DOHH2 (cell line): ENCODE results near the gene SLC16A6.
"Not testable (repeated sequence)": the region's sequence is repeated elsewhere in the genome, so short reads cannot be mapped to it uniquely, and the experiment has no call there.

ENCODE experiments used
- H3F3A ChIP-seq: fragments of 200-600 bp; sonication (generic), shearing (Covaris generic); 2 replicates; pipeline ENCODE4 v1.6.0; 2016; ENCODE audit warnings: antibody characterized with exemption, mild to moderate bottlenecking; ENCODE audit not compliant: control insufficient read depth, insufficient read depth
- H3K27ac ChIP-seq: fragments of 200-600 bp; sonication (generic); 2 replicates; pipeline ENCODE4 v1.5.1; 2014; ENCODE audit warnings: low read depth, mild to moderate bottlenecking, low read length, moderate library complexity
- H3K27me3 ChIP-seq: fragments of 200-600 bp; sonication (generic); 2 replicates; pipeline ENCODE4 v1.6.1; 2014; ENCODE audit warnings: mild to moderate bottlenecking, low read length, mixed read lengths; ENCODE audit not compliant: control insufficient read depth
- H3K36me3 ChIP-seq: fragments of 200-600 bp; sonication (generic); 2 replicates; pipeline ENCODE4 v1.6.1; 2014; ENCODE audit warnings: mild to moderate bottlenecking, low read length, moderate library complexity, mixed read lengths; ENCODE audit not compliant: control insufficient read depth
- H3K4me1 ChIP-seq: fragments of 200-600 bp; sonication (generic); 2 replicates; pipeline ENCODE4 v1.6.1; 2014; ENCODE audit warnings: mild to moderate bottlenecking, low read length, mixed read lengths; ENCODE audit not compliant: control insufficient read depth
- H3K4me2 ChIP-seq: fragments of 200-600 bp; sonication (generic); 2 replicates; pipeline ENCODE4 v1.6.0; 2014; ENCODE audit warnings: mild to moderate bottlenecking, low read length, moderate library complexity
- H3K4me3 ChIP-seq: fragments of 200-600 bp; sonication (generic); 2 replicates; pipeline ENCODE4 v1.5.1; 2014; ENCODE audit warnings: mild to moderate bottlenecking, low read length, mixed read lengths
- H3K79me2 ChIP-seq: fragments of 200-600 bp; sonication (generic); 2 replicates; pipeline ENCODE4 v1.6.1; 2014; ENCODE audit warnings: mild to moderate bottlenecking, low read length, mixed read lengths; ENCODE audit not compliant: control insufficient read depth
- H3K9me2 ChIP-seq: fragments of 200-600 bp; sonication (generic); replicated peaks from 2 replicates; pipeline ENCODE4 v1.6.1; 2014; ENCODE audit warnings: mild to moderate bottlenecking, low read length, mixed read lengths; ENCODE audit not compliant: control insufficient read depth
- H3K9me3 ChIP-seq: fragments of 200-600 bp; sonication (generic); 2 replicates; pipeline ENCODE4 v1.6.1; 2014; ENCODE audit warnings: antibody characterized with exemption, low read length, mixed read lengths; ENCODE audit not compliant: control insufficient read depth, insufficient read depth
- H4K20me1 ChIP-seq: fragments of 200-600 bp; sonication (generic); 2 replicates; pipeline ENCODE4 v1.6.0; 2014; ENCODE audit warnings: low read depth, mild to moderate bottlenecking, antibody characterized with exemption, low read length, moderate library complexity; ENCODE audit not compliant: control insufficient read depth, insufficient read depth
- EZH2phosphoT487 ChIP-seq: fragments of 200-600 bp; sonication (generic); IDR thresholded peaks from 2 replicates; pipeline ENCODE4 v1.6.1; 2017; ENCODE audit warnings: borderline replicate concordance, mild to moderate bottlenecking, antibody characterized with exemption, low read length, moderate library complexity, mixed read lengths
- TF ChIP-seq, protein P1 (sequence below): fragments of 200-600 bp; sonication (generic); IDR thresholded peaks from one replicate; pipeline ENCODE4 v1.5.1; 2014; ENCODE audit warnings: antibody characterized with exemption, mild to moderate bottlenecking, low read depth, low read length; ENCODE audit not compliant: poor library complexity, severe bottlenecking

The SLC16A6 gene

DNA sequence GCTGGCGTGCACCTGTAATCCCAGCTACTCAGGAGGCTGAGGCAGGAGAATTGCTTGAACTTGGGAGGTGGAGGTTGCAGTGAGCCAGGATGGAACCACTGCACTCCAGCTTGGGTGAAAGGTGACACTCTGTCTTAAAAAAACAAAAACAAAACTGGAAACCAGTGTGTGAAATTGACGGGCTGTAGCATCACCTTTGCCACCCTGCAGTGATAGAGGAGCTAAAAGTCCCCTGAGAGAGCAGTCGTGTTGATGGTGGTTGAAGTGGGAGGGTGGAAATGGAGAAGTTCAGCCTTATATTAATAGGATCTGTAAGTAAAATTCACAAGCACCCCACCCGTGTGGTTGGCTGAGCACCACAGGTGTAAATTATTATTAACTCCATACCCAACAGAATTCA, 65.9 kb downstream of the SLC16A6 start:
- peaks cover 36% of the 10 kb centered on the region for H3K36me3 ChIP-seq
- H3K27me3 ChIP-seq, H4K20me1 ChIP-seq, H3K9me3 ChIP-seq, H3K9me2 ChIP-seq: not testable (repeated sequence)
- peak overlapping the region; percentile 96 for H3K27ac ChIP-seq
- peaks cover 84% of the 10 kb centered on the region for H3K79me2 ChIP-seq
- peak overlapping the region; percentile 80 for H3K4me2 ChIP-seq
- H3K4me3 ChIP-seq, result peak overlapping the region; percentile 73
- peaks cover 40% of the 10 kb centered on the region for H3F3A ChIP-seq
- peaks cover 96% of the 10 kb centered on the region for H3K4me1 ChIP-seq

DNA sequence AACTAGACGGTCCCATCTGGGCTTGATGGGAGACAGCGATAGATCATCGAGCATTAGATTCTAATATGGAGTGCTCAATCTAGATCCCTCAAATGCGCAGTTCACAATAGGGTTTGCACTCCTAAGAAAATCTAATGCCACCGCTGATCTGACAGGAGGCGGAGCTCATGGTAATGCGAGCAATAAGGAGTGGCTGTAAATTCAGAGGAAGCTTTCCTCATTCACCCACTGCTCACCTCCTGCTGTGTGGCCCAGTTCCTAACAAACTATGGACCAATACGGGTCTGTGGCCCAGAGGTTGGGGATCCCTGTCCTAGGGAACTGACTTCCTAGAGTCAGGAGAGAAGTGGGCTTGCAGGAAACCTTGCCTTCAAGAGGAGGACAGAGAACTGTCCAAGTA, 68.3 kb downstream of the SLC16A6 start:
- Histone ChIP-seq H4K20me1 (no peaks in the 10 kb centered on the region), H3K4me1 (peaks cover 98% of the 10 kb centered on the region), H3K27ac (peak overlapping the region; percentile 96), H3K9me3 (no peaks in the 10 kb centered on the region), H3K4me2 (peak overlapping the region; percentile 90), H3K9me2 (no peaks in the 10 kb centered on the region), H3K4me3 (peak overlapping the region; percentile 75), H3F3A (peaks cover 44% of the 10 kb centered on the region), H3K36me3 (peaks cover 38% of the 10 kb centered on the region), H3K27me3 (no peaks in the 10 kb centered on the region), H3K79me2 (peaks cover 86% of the 10 kb centered on the region)
- no peak for TF ChIP-seq EZH2phosphoT487
- TF ChIP-seq, protein P1, sequence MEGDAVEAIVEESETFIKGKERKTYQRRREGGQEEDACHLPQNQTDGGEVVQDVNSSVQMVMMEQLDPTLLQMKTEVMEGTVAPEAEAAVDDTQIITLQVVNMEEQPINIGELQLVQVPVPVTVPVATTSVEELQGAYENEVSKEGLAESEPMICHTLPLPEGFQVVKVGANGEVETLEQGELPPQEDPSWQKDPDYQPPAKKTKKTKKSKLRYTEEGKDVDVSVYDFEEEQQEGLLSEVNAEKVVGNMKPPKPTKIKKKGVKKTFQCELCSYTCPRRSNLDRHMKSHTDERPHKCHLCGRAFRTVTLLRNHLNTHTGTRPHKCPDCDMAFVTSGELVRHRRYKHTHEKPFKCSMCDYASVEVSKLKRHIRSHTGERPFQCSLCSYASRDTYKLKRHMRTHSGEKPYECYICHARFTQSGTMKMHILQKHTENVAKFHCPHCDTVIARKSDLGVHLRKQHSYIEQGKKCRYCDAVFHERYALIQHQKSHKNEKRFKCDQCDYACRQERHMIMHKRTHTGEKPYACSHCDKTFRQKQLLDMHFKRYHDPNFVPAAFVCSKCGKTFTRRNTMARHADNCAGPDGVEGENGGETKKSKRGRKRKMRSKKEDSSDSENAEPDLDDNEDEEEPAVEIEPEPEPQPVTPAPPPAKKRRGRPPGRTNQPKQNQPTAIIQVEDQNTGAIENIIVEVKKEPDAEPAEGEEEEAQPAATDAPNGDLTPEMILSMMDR, result no peak

DNA sequence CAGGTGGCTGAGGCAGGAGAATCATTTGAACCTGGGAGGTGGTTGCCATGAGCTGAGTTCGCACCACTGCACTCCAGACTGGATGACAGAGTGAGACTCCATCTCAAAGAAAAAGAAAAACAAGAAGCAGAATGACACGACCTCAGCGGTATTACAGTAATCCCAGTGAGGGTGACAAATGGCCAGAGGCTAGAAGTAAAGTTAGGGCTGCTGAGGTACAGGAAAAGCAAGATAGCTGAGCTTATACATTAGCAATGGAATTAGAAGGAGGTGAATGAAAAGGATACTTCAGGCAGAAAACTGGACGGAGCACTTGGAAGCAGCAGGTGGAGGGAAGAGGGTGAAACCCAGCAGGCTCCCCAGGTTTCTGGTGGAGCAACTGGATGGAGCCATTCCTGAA, 69.1 kb downstream of the SLC16A6 start:
- TF ChIP-seq, protein P1, result no peak
- no peak for TF ChIP-seq EZH2phosphoT487
- no peaks in the 10 kb centered on the region for H3K9me2 ChIP-seq
- peaks cover 38% of the 10 kb centered on the region for H3K36me3 ChIP-seq
- H4K20me1 ChIP-seq, result no peaks in the 10 kb centered on the region
- peak overlapping the region; percentile 75 for H3K4me3 ChIP-seq
- H3K9me3 ChIP-seq, result no peaks in the 10 kb centered on the region
- peaks cover 49% of the 10 kb centered on the region for H3F3A ChIP-seq
- peak overlapping the region; percentile 90 for H3K4me2 ChIP-seq
- H3K79me2 ChIP-seq, result peaks cover 85% of the 10 kb centered on the region
- peaks cover 98% of the 10 kb centered on the region for H3K4me1 ChIP-seq
- H3K27ac ChIP-seq, result peak overlapping the region; percentile 96
- H3K27me3 ChIP-seq, result no peaks in the 10 kb centered on the region

DNA sequence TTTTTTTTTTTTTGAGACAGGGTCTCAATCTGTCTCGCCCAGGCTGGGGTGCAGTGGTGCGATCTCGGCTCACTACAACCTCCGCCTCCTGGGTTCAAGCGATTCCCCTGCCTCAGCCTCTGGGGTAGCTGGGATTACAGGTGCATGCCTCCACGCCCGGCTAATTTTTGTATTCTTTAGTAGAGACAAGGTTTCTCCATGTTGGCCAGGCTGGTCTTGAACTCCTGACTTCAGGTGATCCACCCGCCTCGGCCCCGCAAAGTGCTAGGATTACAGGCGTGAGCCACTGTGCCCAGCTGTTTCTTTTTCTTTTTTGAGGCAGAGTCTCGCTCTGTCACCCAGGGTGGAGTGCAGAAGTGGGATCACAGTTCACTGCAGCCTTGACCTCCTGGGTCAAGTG, 70.1 kb downstream of the SLC16A6 start:
- Histone ChIP-seq H3K27ac (peak overlapping the region; percentile 96), H3K4me2 (peak overlapping the region; percentile 90), H3K4me1 (peaks cover 98% of the 10 kb centered on the region), H3K36me3 (peaks cover 35% of the 10 kb centered on the region), H3F3A (peaks cover 52% of the 10 kb centered on the region), H3K4me3 (peak overlapping the region; percentile 75), H3K79me2 (peaks cover 85% of the 10 kb centered on the region)
- H4K20me1 ChIP-seq, H3K9me3 ChIP-seq, H3K9me2 ChIP-seq, H3K27me3 ChIP-seq: not testable (repeated sequence)

DNA sequence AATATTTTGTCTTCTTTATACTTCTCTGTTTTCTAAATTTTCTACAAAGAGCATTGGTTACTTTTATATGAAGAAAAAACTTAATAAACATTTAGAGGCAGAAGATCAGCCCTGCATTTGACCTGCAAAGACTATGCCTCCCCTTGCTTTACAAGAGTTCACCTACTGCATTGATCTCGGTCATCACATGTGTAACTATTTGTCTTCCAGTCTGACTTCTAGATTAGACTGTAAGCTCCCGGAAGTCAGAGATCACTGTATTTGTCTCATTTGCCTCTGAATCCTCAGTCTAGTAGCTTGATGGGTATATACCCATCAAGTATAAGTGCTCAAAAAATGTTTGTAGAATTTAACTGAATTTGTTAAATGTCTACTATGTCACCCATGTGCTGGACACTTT, 70.7 kb downstream of the SLC16A6 start:
- Histone ChIP-seq H3F3A (peaks cover 47% of the 10 kb centered on the region), H3K36me3 (peaks cover 39% of the 10 kb centered on the region), H3K4me3 (peak overlapping the region; percentile 75), H3K4me2 (peak overlapping the region; percentile 90), H3K79me2 (peaks cover 85% of the 10 kb centered on the region), H3K27ac (peak overlapping the region; percentile 96), H3K4me1 (peaks cover 98% of the 10 kb centered on the region)
- not testable (repeated sequence) for H3K9me3 ChIP-seq, H3K27me3 ChIP-seq, H3K9me2 ChIP-seq, H4K20me1 ChIP-seq

DNA sequence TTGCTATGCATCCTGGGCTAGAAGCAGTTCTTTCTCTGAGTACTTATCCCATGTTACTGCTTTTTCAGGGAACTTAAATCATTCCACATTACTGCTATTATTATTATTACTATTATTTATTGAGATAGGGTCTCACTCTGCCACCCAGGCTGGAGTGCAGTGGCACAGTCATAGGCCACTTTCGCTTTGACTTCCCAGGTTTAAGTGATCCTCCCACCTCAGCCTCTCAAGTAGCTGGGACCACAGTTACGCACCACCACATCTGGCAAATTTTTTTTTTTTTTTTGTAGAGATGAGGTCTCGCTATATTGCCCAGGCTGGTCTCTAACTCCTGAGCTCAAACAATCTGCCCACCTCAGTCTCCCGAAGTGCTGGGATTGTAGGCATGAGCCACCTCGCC, 71.5 kb downstream of the SLC16A6 start:
- peak overlapping the region; percentile 90 for H3K4me2 ChIP-seq
- not testable (repeated sequence) for H3K9me3 ChIP-seq, H3K27me3 ChIP-seq, H4K20me1 ChIP-seq, H3K9me2 ChIP-seq
- H3K36me3 ChIP-seq, result peaks cover 44% of the 10 kb centered on the region
- peak overlapping the region; percentile 96 for H3K27ac ChIP-seq
- peaks cover 98% of the 10 kb centered on the region for H3K4me1 ChIP-seq
- H3K4me3 ChIP-seq, result peak overlapping the region; percentile 75
- peaks cover 92% of the 10 kb centered on the region for H3K79me2 ChIP-seq
- peaks cover 49% of the 10 kb centered on the region for H3F3A ChIP-seq
